Measurements from ENCODE around the gene OR11L1. TPM values are rescaled to one million over a fixed set of nuclear protein-coding genes. Genes with fewer than 3 reads are reported as not detected.

The OR11L1 gene, protein sequence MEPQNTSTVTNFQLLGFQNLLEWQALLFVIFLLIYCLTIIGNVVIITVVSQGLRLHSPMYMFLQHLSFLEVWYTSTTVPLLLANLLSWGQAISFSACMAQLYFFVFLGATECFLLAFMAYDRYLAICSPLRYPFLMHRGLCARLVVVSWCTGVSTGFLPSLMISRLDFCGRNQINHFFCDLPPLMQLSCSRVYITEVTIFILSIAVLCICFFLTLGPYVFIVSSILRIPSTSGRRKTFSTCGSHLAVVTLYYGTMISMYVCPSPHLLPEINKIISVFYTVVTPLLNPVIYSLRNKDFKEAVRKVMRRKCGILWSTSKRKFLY
- not detected for total RNA-seq

- DNase-seq: no peak
Measured at GRCh38 chr1:247841796-247842195, at the start of gene OR11L1. OR11L1 (minus strand) TSS chr1:247841896; CDS start chr1:247841896, 0 bp downstream.

DNA sequence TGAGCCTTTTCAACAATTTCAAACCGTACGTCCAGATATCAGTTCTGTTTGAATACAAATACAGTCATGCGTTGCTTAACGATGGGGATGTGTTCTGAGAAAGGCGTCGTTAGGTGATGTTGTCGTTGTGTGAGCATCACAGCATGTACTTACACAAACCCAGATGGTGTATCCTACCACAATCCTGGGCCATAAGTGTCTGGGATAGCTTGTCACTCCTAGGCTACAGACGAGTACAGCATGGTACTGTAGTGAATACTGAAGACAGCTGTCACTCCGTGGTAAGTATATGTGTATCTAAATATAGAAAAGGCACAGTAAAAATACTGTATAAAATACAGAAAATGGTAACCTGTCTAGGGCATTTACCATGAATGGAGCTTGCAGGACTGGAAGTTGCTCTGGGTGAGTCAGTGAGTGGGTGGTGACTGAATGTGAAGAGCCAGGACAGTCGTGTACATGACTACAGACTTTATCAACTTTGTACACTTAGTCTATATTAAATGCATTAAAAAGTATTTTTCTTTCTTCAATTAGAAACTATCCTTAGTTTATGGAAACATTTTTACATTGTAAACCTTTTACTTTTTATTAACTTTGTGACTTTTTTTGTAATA is 43.2 kb upstream of the OR11L1 start:
- DNase-seq: no peak

GRCh38 chr1:247883346-247883745 is 41.6 kb upstream of the OR11L1 start:
- no peak for DNase-seq

- no peak for DNase-seq
Measured at GRCh38 chr1:247865416-247865815, 23.7 kb upstream of the OR11L1 start.

- DNase-seq: no peak
Measured at GRCh38 chr1:247864644-247865043, 22.9 kb upstream of the OR11L1 start.

GRCh38 chr1:247862756-247863155 is 21.1 kb upstream of the OR11L1 start:
- no peak for DNase-seq

DNA sequence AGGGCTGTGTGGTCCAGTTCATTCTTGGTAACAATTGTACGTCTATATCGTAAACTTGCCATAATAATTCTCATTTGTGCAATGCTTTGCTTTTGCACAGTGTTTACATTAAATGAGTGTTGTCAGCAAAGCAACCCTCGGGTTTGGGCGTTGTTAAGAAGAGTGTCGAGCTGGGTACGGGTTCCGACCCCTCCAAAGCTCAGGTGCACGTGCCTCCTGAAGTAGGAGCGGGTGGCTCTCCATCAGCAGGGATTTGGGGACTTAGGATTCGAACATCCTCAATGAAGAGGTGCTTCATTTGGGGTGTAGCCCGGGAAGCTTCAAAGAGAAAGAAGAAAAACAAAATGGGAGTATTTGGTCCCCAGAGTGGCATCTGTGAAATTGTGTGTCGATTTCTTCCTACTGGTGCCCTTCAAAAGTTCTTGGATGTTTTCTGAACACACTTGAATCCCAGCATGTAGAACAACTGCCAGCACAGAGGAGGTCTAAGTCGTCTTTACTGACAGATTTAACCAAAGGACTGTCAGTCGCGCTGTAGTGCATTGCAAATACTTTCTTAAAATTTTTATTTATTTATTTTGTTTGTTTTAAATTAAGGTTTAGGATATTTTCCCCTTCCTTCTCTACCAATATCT is 16.4 kb upstream of the OR11L1 start:
- DNase-seq: no peak

DNA sequence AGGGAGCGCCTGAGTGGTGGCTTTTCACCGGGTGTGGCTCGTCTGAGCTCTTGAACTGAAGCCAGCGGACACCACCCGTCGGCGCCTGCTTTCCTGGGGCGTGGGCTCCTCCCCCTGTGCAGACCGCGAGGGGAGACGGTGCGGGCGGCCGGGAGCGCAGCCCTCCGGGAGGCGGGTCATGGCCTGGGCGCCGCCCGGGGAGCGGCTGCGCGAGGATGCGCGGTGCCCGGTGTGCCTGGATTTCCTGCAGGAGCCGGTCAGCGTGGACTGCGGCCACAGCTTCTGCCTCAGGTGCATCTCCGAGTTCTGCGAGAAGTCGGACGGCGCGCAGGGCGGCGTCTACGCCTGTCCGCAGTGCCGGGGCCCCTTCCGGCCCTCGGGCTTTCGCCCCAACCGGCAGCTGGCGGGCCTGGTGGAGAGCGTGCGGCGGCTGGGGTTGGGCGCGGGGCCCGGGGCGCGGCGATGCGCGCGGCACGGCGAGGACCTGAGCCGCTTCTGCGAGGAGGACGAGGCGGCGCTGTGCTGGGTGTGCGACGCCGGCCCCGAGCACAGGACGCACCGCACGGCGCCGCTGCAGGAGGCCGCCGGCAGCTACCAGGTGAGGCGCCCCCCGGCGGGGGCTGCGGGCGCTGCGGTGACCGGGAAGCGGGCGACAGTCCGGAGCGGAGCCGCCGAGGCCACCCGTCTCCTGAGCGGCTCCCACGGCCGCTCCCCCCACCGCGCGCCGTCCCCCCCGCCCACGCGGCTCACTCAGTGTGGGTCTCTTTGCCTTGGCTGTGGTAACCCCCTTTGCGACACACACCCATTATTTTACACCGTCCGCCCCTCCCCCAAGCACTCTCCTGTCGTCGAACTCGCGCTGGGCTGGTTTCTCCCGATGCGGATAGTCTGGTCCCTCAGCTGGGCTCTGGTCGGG is 15.6 kb upstream of the OR11L1 start, which contains the start of gene TRIM58:
Gene TRIM58 (plus strand): TSS at position 119 of the 916 bp plus-strand sequence. CDS start 60 bp downstream, at position 179.
- DNase-seq: no peak

- DNase-seq: no peak
Measured at GRCh38 chr1:247855911-247856310, 14.2 kb upstream of the OR11L1 start.

- DNase-seq: no peak
Measured at GRCh38 chr1:247854899-247855545, 13.3 kb upstream of the OR11L1 start.

- no peak for DNase-seq
Measured at GRCh38 chr1:247849616-247850015, 7.9 kb upstream of the OR11L1 start.

- no peak for DNase-seq
Measured at GRCh38 chr1:247848346-247848745, 6.7 kb upstream of the OR11L1 start.

DNA sequence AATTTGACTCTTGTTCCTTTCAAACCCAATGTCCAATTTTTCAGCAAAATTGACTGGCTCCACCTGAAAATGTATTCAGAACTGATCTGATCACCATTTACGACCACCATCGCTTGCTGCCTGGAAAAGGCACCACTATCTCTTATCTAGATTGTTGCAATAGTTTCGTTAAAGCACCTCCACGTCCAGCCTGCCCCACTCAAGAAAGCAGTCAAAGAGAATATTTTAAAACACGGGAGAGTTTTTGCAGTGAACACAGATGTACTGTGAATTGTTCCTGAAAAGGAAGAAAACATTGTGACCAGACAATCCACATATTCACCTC is 4.0 kb upstream of the OR11L1 start:
- DNase-seq: no peak

- no peak for DNase-seq
Measured at GRCh38 chr1:247845011-247845692, 3.5 kb upstream of the OR11L1 start.

DNA sequence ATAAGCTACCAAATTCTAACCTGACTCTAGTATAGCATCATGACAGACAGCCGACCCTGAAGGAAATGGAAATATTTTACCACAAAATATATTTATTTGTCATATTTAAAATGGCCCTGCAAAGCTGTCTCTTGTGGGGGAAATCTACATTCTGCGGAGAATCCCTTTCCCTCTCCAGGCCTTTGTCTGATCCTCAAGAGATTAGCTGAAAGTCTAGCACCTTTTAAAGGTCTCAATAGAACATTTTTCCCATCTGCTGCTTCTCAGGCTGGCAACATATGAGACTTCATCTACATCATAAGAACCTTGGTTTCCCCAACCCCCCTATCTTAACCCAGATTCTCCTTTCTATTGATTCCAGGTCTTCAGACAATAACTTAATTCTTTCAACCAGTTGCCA is 1.7 kb upstream of the OR11L1 start:
- no peak for DNase-seq

- DNase-seq: no peak
Measured at GRCh38 chr1:247840818-247841217, 878 bp downstream of the OR11L1 start.

- DNase-seq: no peak
Measured at GRCh38 chr1:247833601-247834000, 8.1 kb downstream of the OR11L1 start.

DNA sequence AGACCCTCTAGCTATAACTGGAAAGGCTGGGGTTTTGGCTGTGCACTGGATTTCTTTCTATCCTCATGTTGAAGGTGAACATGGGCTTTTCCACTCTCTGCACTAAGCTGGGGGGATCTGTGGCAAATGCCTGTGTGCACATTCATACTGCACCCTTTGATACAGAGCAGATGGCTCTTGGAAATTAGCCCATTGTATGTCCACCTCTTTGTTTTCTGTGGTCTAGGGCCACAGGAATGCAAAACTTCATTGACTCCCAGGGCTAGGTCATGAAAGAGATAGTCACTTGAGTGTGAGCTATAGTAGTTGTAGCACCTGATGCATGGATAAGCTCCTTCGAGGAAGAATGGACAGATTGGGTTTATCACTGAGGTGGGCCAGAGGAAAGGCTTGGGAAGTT is 12.0 kb downstream of the OR11L1 start:
- DNase-seq: no peak

GRCh38 chr1:247825362-247825761 is 16.3 kb downstream of the OR11L1 start:
- DNase-seq: no peak

GRCh38 chr1:247824023-247824422 is 17.7 kb downstream of the OR11L1 start, which contains the start of gene OR14A16:
OR14A16 (minus strand) TSS chr1:247824119; CDS start chr1:247815729, 8,390 bp downstream.
- no peak for DNase-seq

- no peak for DNase-seq
Measured at GRCh38 chr1:247822060-247822459, 19.6 kb downstream of the OR11L1 start.

- no peak for DNase-seq
Measured at GRCh38 chr1:247812637-247813036, 29.1 kb downstream of the OR11L1 start.
